Measurements from ENCODE around the gene PHF12.

DNA sequence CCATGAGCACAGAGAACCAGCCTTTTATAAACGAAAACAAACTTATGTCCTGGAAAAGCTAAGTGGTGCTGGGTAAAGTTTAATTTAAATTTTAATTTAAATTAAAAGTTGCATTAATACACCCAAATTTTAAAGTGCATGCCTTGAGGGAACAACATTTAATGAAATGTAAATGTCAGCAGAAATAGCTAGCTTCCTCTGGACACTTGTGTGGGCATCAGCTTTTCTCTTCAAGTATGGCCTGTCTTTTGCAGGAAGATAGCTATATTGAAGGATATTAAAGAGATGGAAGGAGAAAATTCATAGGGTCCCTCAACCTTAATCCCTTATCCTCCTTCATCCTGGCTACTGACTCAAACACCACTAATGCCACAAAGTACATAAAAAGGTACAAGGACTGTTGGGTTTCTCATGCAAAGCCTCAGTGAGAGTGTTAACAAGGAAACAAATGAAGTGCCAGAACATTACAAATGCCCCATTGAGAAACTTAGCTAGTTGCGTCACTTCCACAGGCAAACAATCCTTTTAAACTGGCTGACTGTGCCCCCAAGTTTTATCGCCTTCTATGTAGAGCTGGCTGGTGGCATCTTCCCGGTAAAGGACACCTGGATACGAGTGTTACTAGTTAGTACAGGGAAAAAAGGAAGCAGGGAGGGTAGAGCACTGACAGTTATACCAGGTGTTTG lies 14.1 kb downstream of the PHF12 start:
- TF ChIP-seq, protein P1, sequence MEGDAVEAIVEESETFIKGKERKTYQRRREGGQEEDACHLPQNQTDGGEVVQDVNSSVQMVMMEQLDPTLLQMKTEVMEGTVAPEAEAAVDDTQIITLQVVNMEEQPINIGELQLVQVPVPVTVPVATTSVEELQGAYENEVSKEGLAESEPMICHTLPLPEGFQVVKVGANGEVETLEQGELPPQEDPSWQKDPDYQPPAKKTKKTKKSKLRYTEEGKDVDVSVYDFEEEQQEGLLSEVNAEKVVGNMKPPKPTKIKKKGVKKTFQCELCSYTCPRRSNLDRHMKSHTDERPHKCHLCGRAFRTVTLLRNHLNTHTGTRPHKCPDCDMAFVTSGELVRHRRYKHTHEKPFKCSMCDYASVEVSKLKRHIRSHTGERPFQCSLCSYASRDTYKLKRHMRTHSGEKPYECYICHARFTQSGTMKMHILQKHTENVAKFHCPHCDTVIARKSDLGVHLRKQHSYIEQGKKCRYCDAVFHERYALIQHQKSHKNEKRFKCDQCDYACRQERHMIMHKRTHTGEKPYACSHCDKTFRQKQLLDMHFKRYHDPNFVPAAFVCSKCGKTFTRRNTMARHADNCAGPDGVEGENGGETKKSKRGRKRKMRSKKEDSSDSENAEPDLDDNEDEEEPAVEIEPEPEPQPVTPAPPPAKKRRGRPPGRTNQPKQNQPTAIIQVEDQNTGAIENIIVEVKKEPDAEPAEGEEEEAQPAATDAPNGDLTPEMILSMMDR (IDR thresholded peaks at IDR 0.05): no peak
- TF ChIP-seq POLR2AphosphoS5 (IDR thresholded peaks at IDR 0.05): no peak
- TF ChIP-seq POLR2A (IDR thresholded peaks at IDR 0.05): no peak

Data from sigmoid colon (tissue), 4 donors.